Measurements from ENCODE around the gene ATP6V1B1. TPM values are rescaled to one million over a fixed set of nuclear protein-coding genes. Genes with fewer than 3 reads are reported as not detected.
A peak's percentile ranks its signal among the peaks of the same experiment; 100 is the strongest.

ATP6V1B1 gene
- total RNA-seq, 4 donors from 2014 or later: 7.3 to 110 (median 55.0) TPM

GRCh38 chr2:70984228-70984575 is 48.5 kb downstream of the ATP6V1B1 start:
- intact Hi-C loops (cut with DNase I; ENCODE audit: low total_unique reads): no loop called here
- TF ChIP-seq CTCF (IDR thresholded peaks at IDR 0.05): no peak
- TF ChIP-seq POLR2A (IDR thresholded peaks at IDR 0.05): no peak
- DNase-seq (ENCODE audit: low spot score in 2 of 2): no peak
- WGBS, 2 donors: 89 to 90% methylated on average over 3 of the region's 3 CpGs
- H3K4me3 ChIP-seq (ENCODE audit: low read depth, poor library complexity, severe bottlenecking): no peak overlapping the region

GRCh38 chr2:70984576-70985282 is 49.0 kb downstream of the ATP6V1B1 start:
- intact Hi-C loops (cut with DNase I; ENCODE audit: low total_unique reads): no loop called here
- TF ChIP-seq POLR2A (IDR thresholded peaks at IDR 0.05) (no peak), CTCF (IDR thresholded peaks at IDR 0.05) (no peak)
- 68 to 72% methylated on average over 12 to 16 of the region's 32 CpGs for WGBS, 2 donors
- H3K4me3 ChIP-seq (ENCODE audit: low read depth, poor library complexity, severe bottlenecking): no peak overlapping the region
- DNase-seq (ENCODE audit: low spot score in 2 of 2): peak in 1 of 2 donors; percentile 91

- intact Hi-C loops (cut with DNase I; ENCODE audit: low total_unique reads): no loop called here
- no peak overlapping the region for H3K4me3 ChIP-seq (ENCODE audit: low read depth, poor library complexity, severe bottlenecking)
- peak in 1 of 2 donors; percentile 77 for DNase-seq (ENCODE audit: low spot score in 2 of 2)
- TF ChIP-seq CTCF (IDR thresholded peaks at IDR 0.05) (no peak), POLR2A (IDR thresholded peaks at IDR 0.05) (no peak)
- WGBS, 2 donors: 74 to 79% methylated on average over 5 of the region's 5 CpGs
Measured at GRCh38 chr2:70985283-70985688, 49.6 kb downstream of the ATP6V1B1 start.

- H3K4me3 ChIP-seq (ENCODE audit: low read depth, poor library complexity, severe bottlenecking): no peak overlapping the region
- 96 to 100% methylated on average over 1 of the region's 1 CpG for WGBS, 2 donors
- TF ChIP-seq CTCF (IDR thresholded peaks at IDR 0.05) (no peak), POLR2A (IDR thresholded peaks at IDR 0.05) (no peak)
- peak in 1 of 2 donors; percentile 32 for DNase-seq (ENCODE audit: low spot score in 2 of 2)
- intact Hi-C loops (cut with DNase I; ENCODE audit: low total_unique reads): no loop called here
Measured at GRCh38 chr2:70985956-70986355, 50.3 kb downstream of the ATP6V1B1 start.

GRCh38 chr2:70986499-70987189 is 50.9 kb downstream of the ATP6V1B1 start:
- DNase-seq (ENCODE audit: low spot score in 2 of 2): peak in 1 of 2 donors; percentile 43
- WGBS, 2 donors: 83 to 85% methylated on average over 4 of the region's 4 CpGs
- intact Hi-C loops (cut with DNase I; ENCODE audit: low total_unique reads): no loop called here
- H3K4me3 ChIP-seq (ENCODE audit: low read depth, poor library complexity, severe bottlenecking): no peak overlapping the region
- no peak for TF ChIP-seq CTCF (IDR thresholded peaks at IDR 0.05)
- no peak for TF ChIP-seq POLR2A (IDR thresholded peaks at IDR 0.05)
